Tibial artery (tissue), 4 donors: ENCODE results near the gene SEMA5A.

Source experiments
- DNase-seq, 2 donors: peaks; one replicate each; pipeline ENCODE4 v3.0.0-alpha.2; 2019
- H3K27ac ChIP-seq, 2 donors: fragments of 200-600 bp; sonication (generic) in 1 of 2; 1 replicate in 1 of 2; 2 replicates in 1 of 2; pipeline ENCODE4 v1.5.1; 2018 to 2019; ENCODE audit warnings: mild to moderate bottlenecking in 1 of 2
- H3K27me3 ChIP-seq, 2 donors: fragments of 200-600 bp; sonication (generic) in 1 of 2; one replicate each; pipeline versions ENCODE4 v1.5.1 to v1.6.0; 2016 to 2019
- H3K36me3 ChIP-seq, 3 donors: fragments of 200-600 bp; sonication (generic) in 2 of 3; one replicate each; pipeline ENCODE4 v1.5.1; 2016 to 2019; ENCODE audit warnings: mild to moderate bottlenecking in 2 of 3
- H3K4me1 ChIP-seq, 4 donors: fragments of 200-600 bp; sonication (generic) in 2 of 4; 1 replicate in 3 of 4; 2 replicates in 1 of 4; pipeline ENCODE4 v1.5.1; 2016 to 2019
- H3K4me3 ChIP-seq, 2 donors: fragments of 200-600 bp; sonication (generic) in 1 of 2; 1 replicate in 1 of 2; 2 replicates in 1 of 2; pipeline ENCODE4 v1.5.1; 2018 to 2019; ENCODE audit warnings: mild to moderate bottlenecking in 2 of 2
- H3K9me3 ChIP-seq, 3 donors: fragments of 200-600 bp; sonication (generic) in 1 of 3; one replicate each; pipeline ENCODE4 v1.5.1; 2016 to 2019
- intact Hi-C: fragments of 100-400 bp; cut with DNase I; formaldehyde crosslinking; loops from one replicate; pipeline ENCODE4 v1.15.0; 2023; ENCODE audit warnings: low total_unique reads
- TF ChIP-seq, protein P1 (sequence below), 2 experiments: fragments of 200-600 bp in 1 of 2; fragments of 450-650 bp in 1 of 2; IDR thresholded peaks; one replicate each; pipeline ENCODE4 v1.5.1; 2017 to 2019; ENCODE audit warnings: antibody characterized with exemption in 2 of 2, mild to moderate bottlenecking in 1 of 2, moderate library complexity in 1 of 2

The SEMA5A gene

DNA sequence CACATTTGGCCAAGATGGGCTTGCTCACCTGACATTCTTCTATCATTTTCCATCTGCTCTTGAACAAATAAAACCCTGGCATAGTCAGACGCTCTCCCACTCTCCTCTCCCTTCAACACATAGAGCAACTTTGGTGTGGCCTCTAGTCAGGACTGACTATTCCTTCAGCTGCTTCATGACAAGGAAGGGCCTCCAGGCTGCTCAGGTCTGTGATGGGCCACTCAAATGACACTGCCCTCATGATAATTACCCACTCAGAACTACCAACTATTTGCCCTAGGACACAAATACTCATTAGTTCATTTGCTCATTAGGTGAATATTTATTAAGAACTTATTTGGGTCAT is 376.3 kb downstream of the SEMA5A start:
- Histone ChIP-seq H3K4me1 (no peaks in the 10 kb centered on the region), H3K27me3 (no peaks in the 10 kb centered on the region), H3K27ac (no peak overlapping the region), H3K9me3 (peaks cover 0 to 7% (median 0%) of the 10 kb centered on the region in 3 donors), H3K36me3 (no peaks in the 10 kb centered on the region), H3K4me3 (no peak overlapping the region)
- no peak for DNase-seq
- intact Hi-C loops = no loop called here
- TF ChIP-seq, protein P1, sequence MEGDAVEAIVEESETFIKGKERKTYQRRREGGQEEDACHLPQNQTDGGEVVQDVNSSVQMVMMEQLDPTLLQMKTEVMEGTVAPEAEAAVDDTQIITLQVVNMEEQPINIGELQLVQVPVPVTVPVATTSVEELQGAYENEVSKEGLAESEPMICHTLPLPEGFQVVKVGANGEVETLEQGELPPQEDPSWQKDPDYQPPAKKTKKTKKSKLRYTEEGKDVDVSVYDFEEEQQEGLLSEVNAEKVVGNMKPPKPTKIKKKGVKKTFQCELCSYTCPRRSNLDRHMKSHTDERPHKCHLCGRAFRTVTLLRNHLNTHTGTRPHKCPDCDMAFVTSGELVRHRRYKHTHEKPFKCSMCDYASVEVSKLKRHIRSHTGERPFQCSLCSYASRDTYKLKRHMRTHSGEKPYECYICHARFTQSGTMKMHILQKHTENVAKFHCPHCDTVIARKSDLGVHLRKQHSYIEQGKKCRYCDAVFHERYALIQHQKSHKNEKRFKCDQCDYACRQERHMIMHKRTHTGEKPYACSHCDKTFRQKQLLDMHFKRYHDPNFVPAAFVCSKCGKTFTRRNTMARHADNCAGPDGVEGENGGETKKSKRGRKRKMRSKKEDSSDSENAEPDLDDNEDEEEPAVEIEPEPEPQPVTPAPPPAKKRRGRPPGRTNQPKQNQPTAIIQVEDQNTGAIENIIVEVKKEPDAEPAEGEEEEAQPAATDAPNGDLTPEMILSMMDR (IDR thresholded peaks at IDR 0.05) = no peak

DNA sequence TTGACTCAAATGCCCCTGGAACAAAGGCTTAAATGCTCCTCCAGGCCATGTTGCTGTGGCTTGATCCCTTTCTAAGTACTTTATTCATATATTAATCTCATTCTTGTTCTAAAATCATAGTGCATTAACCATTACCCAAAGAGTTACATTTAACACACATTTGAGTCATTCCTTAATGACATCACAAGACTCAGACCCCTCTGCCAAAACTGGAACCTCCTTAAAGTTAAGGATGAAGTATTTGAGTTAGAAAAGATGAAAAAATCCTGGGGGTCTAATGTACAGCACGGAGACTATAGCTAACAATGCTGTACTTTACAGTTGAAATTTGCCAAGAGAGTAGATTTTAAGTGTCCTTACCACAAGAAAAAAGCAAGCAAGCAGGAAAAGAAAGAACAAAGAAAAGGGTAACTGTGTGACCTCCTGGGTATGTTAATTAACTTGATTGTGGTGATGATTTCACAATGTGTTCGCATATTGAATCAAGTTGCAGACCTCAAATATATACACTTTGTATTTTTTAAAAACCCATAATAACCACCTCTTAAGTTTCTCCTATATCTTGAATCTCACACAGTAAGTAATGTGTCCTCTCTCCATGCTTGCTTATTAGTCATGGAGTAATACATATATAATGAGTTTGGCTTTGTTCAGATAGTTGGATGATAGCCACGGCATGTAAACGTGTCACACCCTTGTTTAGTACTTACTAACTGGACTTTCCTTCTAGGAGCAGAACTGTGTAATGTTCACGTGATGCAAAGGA is 376.9 kb downstream of the SEMA5A start:
- intact Hi-C loops = no loop called here
- Histone ChIP-seq H3K4me1 (no peaks in the 10 kb centered on the region), H3K27me3 (no peaks in the 10 kb centered on the region), H3K27ac (no peak overlapping the region), H3K4me3 (no peak overlapping the region), H3K36me3 (no peaks in the 10 kb centered on the region), H3K9me3 (peaks cover 0 to 7% (median 0%) of the 10 kb centered on the region in 3 donors)
- DNase-seq = no peak
- TF ChIP-seq, protein P1 (IDR thresholded peaks at IDR 0.05) = no peak

DNA sequence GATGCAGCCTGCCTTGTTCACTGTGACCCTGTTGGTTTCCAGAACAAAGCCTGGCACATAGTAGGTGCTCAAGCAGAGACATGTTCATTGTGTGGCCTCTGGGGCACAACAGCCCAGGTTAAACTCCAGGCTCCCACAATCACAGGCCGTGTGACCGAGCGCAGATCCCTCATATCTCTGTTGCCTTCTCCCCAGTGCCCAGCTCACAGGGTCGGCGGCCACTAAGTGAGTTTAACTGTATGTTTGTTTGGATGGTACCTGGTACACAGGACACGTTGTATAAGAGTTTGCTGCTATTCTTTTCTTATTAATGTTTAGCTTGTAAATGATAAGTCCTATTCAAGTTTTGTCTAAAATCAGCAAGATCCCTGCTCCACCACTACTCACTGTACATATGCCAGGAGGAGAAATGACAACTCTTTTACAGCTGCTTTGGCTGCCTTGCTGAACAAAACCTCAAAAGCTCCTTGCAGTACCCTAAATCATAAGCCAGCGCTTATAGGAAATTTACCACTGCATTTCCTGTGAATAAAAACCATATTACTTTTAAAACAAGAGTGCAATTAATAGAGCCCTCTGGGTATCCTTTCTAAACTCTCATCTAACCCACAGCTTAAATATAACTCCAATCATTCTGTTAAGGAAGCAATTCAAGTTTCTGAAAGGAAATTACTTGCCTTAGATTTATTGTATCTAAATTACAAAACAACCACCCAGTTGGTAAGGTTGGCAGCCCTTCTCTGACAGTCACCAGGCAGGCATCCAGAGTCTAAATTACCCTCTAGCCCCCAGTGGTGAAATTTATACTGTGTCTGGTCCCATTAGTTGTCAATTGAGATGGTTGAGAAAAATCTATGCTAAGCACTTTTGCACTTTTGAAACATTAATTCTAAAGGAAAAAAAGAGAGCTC is 379.4 kb downstream of the SEMA5A start:
- no peak overlapping the region for H3K27ac ChIP-seq
- intact Hi-C loops = no loop called here
- DNase-seq = no peak

DNA sequence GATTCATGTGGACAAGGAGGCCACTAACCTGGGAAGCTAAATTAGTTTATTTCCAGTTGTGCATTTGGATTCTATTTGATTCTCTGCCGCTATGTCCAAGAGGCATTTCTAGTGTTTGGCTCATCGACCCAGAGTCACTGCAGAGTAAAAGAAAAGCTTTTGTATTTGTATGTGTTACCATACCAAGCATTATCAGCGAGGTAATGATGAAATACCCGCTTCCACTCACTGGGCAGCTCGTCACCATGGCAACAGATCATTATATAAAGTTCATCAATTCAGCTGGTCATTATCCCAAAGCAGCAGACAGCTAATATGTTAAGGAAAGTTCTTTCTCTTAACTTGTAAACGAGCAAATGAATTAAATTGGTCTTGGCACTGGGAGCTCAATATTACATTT is 380.3 kb downstream of the SEMA5A start:
- TF ChIP-seq, protein P1 (IDR thresholded peaks at IDR 0.05) = no peak
- Histone ChIP-seq H3K4me1 (no peaks in the 10 kb centered on the region), H3K36me3 (no peaks in the 10 kb centered on the region), H3K4me3 (no peak overlapping the region), H3K27me3 (no peaks in the 10 kb centered on the region), H3K27ac (no peak overlapping the region), H3K9me3 (no peaks in the 10 kb centered on the region)
- intact Hi-C loops = no loop called here
- DNase-seq = no peak

More for the DNA sequence above, 379.4 kb downstream of the SEMA5A start:
- Histone ChIP-seq H3K4me3 (no peak overlapping the region), H3K4me1 (no peaks in the 10 kb centered on the region), H3K9me3 (no peaks in the 10 kb centered on the region), H3K27me3 (no peaks in the 10 kb centered on the region), H3K36me3 (no peaks in the 10 kb centered on the region)
- TF ChIP-seq, protein P1 (IDR thresholded peaks at IDR 0.05) = no peak

DNA sequence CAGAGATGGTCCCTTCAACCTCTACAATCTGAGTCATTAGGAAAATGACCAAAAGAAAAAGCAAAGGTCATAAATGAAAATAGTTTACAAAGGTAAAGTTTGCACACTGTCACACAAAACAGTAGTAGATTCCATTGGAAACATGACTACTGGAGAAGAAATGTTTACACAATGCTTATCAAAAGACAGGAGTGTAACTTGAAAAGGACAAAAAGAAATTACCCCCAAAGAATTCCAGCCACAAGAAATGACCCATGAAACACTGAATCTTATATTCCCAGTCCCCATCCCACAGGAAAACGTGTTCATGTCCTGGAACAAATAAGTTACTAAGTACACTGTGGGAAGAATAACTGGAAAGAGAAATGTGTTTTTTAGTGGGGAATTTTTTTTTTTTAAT is 385.1 kb downstream of the SEMA5A start:
- no peaks in the 10 kb centered on the region for H3K36me3 ChIP-seq
- intact Hi-C loops = no loop called here
- TF ChIP-seq, protein P1 (IDR thresholded peaks at IDR 0.05) = no peak
- H3K27ac ChIP-seq = no peak overlapping the region
- H3K4me3 ChIP-seq = no peak overlapping the region
- H3K9me3 ChIP-seq = no peaks in the 10 kb centered on the region
- no peaks in the 10 kb centered on the region for H3K4me1 ChIP-seq
- H3K27me3 ChIP-seq = no peaks in the 10 kb centered on the region
- DNase-seq = no peak
